OCI-LY1 (cell line): ENCODE measurements around the gene HDLBP.

Experiments
- H2AFZ ChIP-seq: fragments of 200-600 bp; sonication (generic), shearing (Covaris generic); 2 replicates; pipeline ENCODE4 v1.6.0; 2014; ENCODE audit warnings: antibody characterized with exemption, mild to moderate bottlenecking, low read length
- H3F3A ChIP-seq: fragments of 200-600 bp; sonication (generic), shearing (Covaris generic); 2 replicates; pipeline ENCODE4 v1.6.0; 2014; ENCODE audit warnings: mild to moderate bottlenecking, antibody characterized with exemption, low read length, moderate library complexity; ENCODE audit not compliant: insufficient read depth
- H3K27ac ChIP-seq: fragments of 200-600 bp; sonication (generic); 2 replicates; pipeline ENCODE4 v1.5.1; 2014; ENCODE audit warnings: low read length, mixed run types, mild to moderate bottlenecking, low read depth; ENCODE audit not compliant: poor library complexity, severe bottlenecking
- H3K27me3 ChIP-seq: fragments of 200-600 bp; sonication (generic); 2 replicates; pipeline ENCODE4 v1.6.0; 2014; ENCODE audit warnings: antibody characterized with exemption, mild to moderate bottlenecking, low read length, moderate library complexity; ENCODE audit not compliant: insufficient read depth
- H3K36me3 ChIP-seq: fragments of 200-600 bp; sonication (generic); 2 replicates; pipeline ENCODE4 v1.6.1; 2014; ENCODE audit warnings: mild to moderate bottlenecking, antibody characterized with exemption, low read length, moderate library complexity, mixed read lengths; ENCODE audit not compliant: insufficient read depth
- H3K4me1 ChIP-seq: fragments of 200-600 bp; sonication (generic); 2 replicates; pipeline ENCODE4 v1.5.1; 2014; ENCODE audit warnings: mild to moderate bottlenecking, low read length, moderate library complexity; ENCODE audit not compliant: insufficient read depth, severe bottlenecking
- H3K4me2 ChIP-seq: fragments of 200-600 bp; sonication (generic), shearing (Covaris generic); 2 replicates; pipeline ENCODE4 v1.6.1; 2014; ENCODE audit warnings: low read length
- H3K4me3 ChIP-seq: fragments of 200-600 bp; sonication (generic); 2 replicates; pipeline ENCODE4 v1.5.1; 2014; ENCODE audit warnings: low read length, low read depth, mild to moderate bottlenecking, mixed read lengths; ENCODE audit not compliant: poor library complexity, severe bottlenecking
- H3K79me2 ChIP-seq: fragments of 200-600 bp; shearing (Covaris generic); 2 replicates; pipeline ENCODE4 v1.6.1; 2016; ENCODE audit warnings: mixed run types, low read length, mixed read lengths; ENCODE audit not compliant: insufficient read depth
- H3K9ac ChIP-seq: fragments of 200-600 bp; sonication (generic), shearing (Covaris generic); 2 replicates; pipeline ENCODE4 v1.6.1; 2014; ENCODE audit warnings: mild to moderate bottlenecking, low read length, mixed read lengths
- H3K9me2 ChIP-seq: fragments of 200-600 bp; sonication (generic), shearing (Covaris generic); 2 replicates; pipeline ENCODE4 v1.6.1; 2014; ENCODE audit warnings: low read depth, mild to moderate bottlenecking, low read length, mixed read lengths
- H3K9me3 ChIP-seq: fragments of 200-600 bp; shearing (Covaris generic); 2 replicates; pipeline ENCODE4 v1.6.1; 2014; ENCODE audit warnings: low read length, mixed read lengths
- H4K20me1 ChIP-seq: fragments of 200-600 bp; sonication (generic), shearing (Covaris generic); 2 replicates; pipeline ENCODE4 v1.6.0; 2016; ENCODE audit warnings: mild to moderate bottlenecking, low read length; ENCODE audit not compliant: insufficient read depth
- CTCF ChIP-seq: fragments of 200-600 bp; sonication (generic), shearing (Covaris generic); IDR thresholded peaks from 2 replicates; pipeline ENCODE4 v1.5.1; 2017; ENCODE audit warnings: mild to moderate bottlenecking, antibody characterized with exemption, low read length, moderate library complexity, mixed read lengths
- EZH2 ChIP-seq: fragments of 200-600 bp; sonication (generic), shearing (Covaris generic); IDR thresholded peaks from 2 replicates; pipeline ENCODE4 v1.8.0; 2017; ENCODE audit warnings: borderline replicate concordance, mixed run types, mild to moderate bottlenecking, antibody characterized with exemption, low read length, moderate library complexity, mixed read lengths

Gene HDLBP

GRCh38 chr2:241189093-241189855, 126.2 kb downstream of the HDLBP start:
- Histone ChIP-seq H3K9ac (no peak overlapping the region), H3F3A (no peaks in the 10 kb centered on the region), H3K27ac (no peak overlapping the region), H3K27me3 (peaks cover 8% of the 10 kb centered on the region; the same call in 1 of the 2 replicates), H3K4me3 (no peak overlapping the region), H2AFZ (no peak overlapping the region), H3K4me2 (no peak overlapping the region; the same call in 1 of the 2 replicates), H3K4me1 (peaks cover 10% of the 10 kb centered on the region), H3K79me2 (no peaks in the 10 kb centered on the region), H3K9me2 (no peaks in the 10 kb centered on the region), H3K36me3 (no peaks in the 10 kb centered on the region), H4K20me1 (no peaks in the 10 kb centered on the region), H3K9me3 (no peaks in the 10 kb centered on the region)
- TF ChIP-seq EZH2 (no peak), CTCF (no peak)

- no peaks in the 10 kb centered on the region for H3K9me3 ChIP-seq
- no peaks in the 10 kb centered on the region for H3K9me2 ChIP-seq
- H3K4me2 ChIP-seq, result peak within 1 kb of the TSS; percentile 43; the same call in 1 of the 2 replicates
- H2AFZ ChIP-seq, result no peak within 1 kb of the TSS
- H3K27ac ChIP-seq, result no peak within 1 kb of the TSS
- peaks cover 8% of the 10 kb centered on the region; the same call in 1 of the 2 replicates for H3K27me3 ChIP-seq
- no peaks in the 10 kb centered on the region for H3K79me2 ChIP-seq
- no peak within 1 kb of the TSS for H3K9ac ChIP-seq
- TF ChIP-seq EZH2, result no peak
- TF ChIP-seq CTCF, result no peak
- H3F3A ChIP-seq, result no peaks in the 10 kb centered on the region
- H4K20me1 ChIP-seq, result no peaks in the 10 kb centered on the region
- H3K4me3 ChIP-seq, result peak within 1 kb of the TSS; percentile 20
- H3K4me1 ChIP-seq, result peaks cover 10% of the 10 kb centered on the region
- H3K36me3 ChIP-seq, result no peaks in the 10 kb centered on the region
These were observed 126.9 kb downstream of the HDLBP start, which contains the start of gene ANO7 for GRCh38 chr2:241188361-241189092. ANO7 (plus strand) TSS chr2:241188677; CDS start chr2:241190064, 1,387 bp downstream.

- H4K20me1 ChIP-seq, result no peaks in the 10 kb centered on the region
- H3K4me3 ChIP-seq, result no peak overlapping the region
- H3K27me3 ChIP-seq, result peaks cover 8% of the 10 kb centered on the region; the same call in 1 of the 2 replicates
- peaks cover 2% of the 10 kb centered on the region; the same call in 1 of the 2 replicates for H3K36me3 ChIP-seq
- TF ChIP-seq CTCF, result no peak
- no peak for TF ChIP-seq EZH2
- H3K27ac ChIP-seq, result no peak overlapping the region
- H3K79me2 ChIP-seq, result no peaks in the 10 kb centered on the region
- H3K4me1 ChIP-seq, result peaks cover 10% of the 10 kb centered on the region
- no peaks in the 10 kb centered on the region for H3K9me2 ChIP-seq
- H3K9me3 ChIP-seq, result no peaks in the 10 kb centered on the region
- H3K9ac ChIP-seq, result no peak overlapping the region
- H3K4me2 ChIP-seq, result peak overlapping the region; percentile 43; the same call in 1 of the 2 replicates
- no peaks in the 10 kb centered on the region for H3F3A ChIP-seq
- H2AFZ ChIP-seq, result no peak overlapping the region
These were observed 127.6 kb downstream of the HDLBP start for GRCh38 chr2:241187918-241188234.
